GM12878 (cell line): Measurements from ENCODE around the gene ATP6V1C2. TPM values are rescaled to one million over a fixed set of nuclear protein-coding genes. Genes with fewer than 3 reads are reported as not detected.

Source experiments
- ATAC-seq: fragments of 200-7000 bp; cut with Tn5 transposase; 3 replicates; pipeline ENCODE4 v1.9.1; 2020; ENCODE audit warnings: mild to moderate bottlenecking, moderate library complexity
- Bru-seq: library from RNA; stranded (reverse); fragments of 400-500 nt; gene quantifications from one replicate; lab custom pipeline; 2021; lab: Mats Ljungman, UMichigan
- BruChase-seq, 2 experiments: library from RNA; stranded (reverse); fragments of 400-500 nt; gene quantifications; one replicate each; lab custom pipeline; 2021; lab: Mats Ljungman, UMichigan
- BruUV-seq: library from RNA; stranded (reverse); fragments of 400-500 nt; replicated peaks from 2 replicates; lab custom pipeline; 2021; lab: Mats Ljungman, UMichigan
- CTCF ChIA-PET: fragments of 300-600 bp; sonication (Branson Sonifier 250); formaldehyde crosslinking; extraction: SDS; loops from one replicate; lab custom pipeline; 2021; ENCODE audit warnings: inconsistent platforms; lab: Yijun Ruan, JAX
- POLR2A ChIA-PET: fragments of 350-600 bp; formaldehyde crosslinking; extraction: SDS; loops from one replicate; lab custom pipeline; 2021; ENCODE audit warnings: inconsistent platforms; lab: Charles Lee
- RAD21 ChIA-PET: fragments of 300-600 bp; sonication (Branson Sonifier 250); formaldehyde crosslinking; loops from one replicate; lab custom pipeline; 2023; ENCODE audit warnings: antibody characterized with exemption; ENCODE audit not compliant: unreplicated experiment; lab: Charles Lee
- SMC1A ChIA-PET: fragments of 300-600 bp; sonication (Branson Sonifier 250); formaldehyde crosslinking; loops from one replicate; lab custom pipeline; 2023; ENCODE audit not compliant: unreplicated experiment, uncharacterized antibody; lab: Charles Lee
- DNase-seq: peaks from one replicate; pipeline ENCODE4 v3.0.0-alpha.2; 2011; ENCODE audit warnings: low read depth, low spot score
- FAIRE-seq: peaks from 3 replicates; lab custom pipeline; 2011; peaks lifted over from hg19 to GRCh38; lab: Jason Lieb, UNC
- H2AFZ ChIP-seq: 2 replicates; pipeline ENCODE4 v1.6.0; 2011; ENCODE audit warnings: low read depth, low read length, control low read depth; ENCODE audit not compliant: control insufficient read depth
- H3K27ac ChIP-seq: 2 replicates; pipeline ENCODE4 v1.5.1; 2011; ENCODE audit warnings: control low read depth; ENCODE audit not compliant: control insufficient read depth, insufficient read depth
- H3K27me3 ChIP-seq, 2 experiments: replicated peaks in 1 of 2; 2 replicates each; pipeline versions ENCODE4 v1.6.0 to v1.6.1; 2011; ENCODE audit warnings: low read length in 1 of 2; ENCODE audit not compliant: control insufficient read depth in 2 of 2, insufficient read depth in 2 of 2
- H3K36me3 ChIP-seq, 2 experiments: 2 replicates each; pipeline ENCODE4 v1.5.1; 2011; ENCODE audit warnings: low read length in 1 of 2; ENCODE audit not compliant: control insufficient read depth in 2 of 2, insufficient read depth in 2 of 2
- H3K4me1 ChIP-seq: 2 replicates; pipeline ENCODE4 v1.6.1; 2011; ENCODE audit warnings: mild to moderate bottlenecking, low read length, moderate library complexity, mixed read lengths; ENCODE audit not compliant: control insufficient read depth, insufficient read depth
- H3K4me2 ChIP-seq: 2 replicates; pipeline ENCODE4 v1.6.0; 2011; ENCODE audit warnings: control low read depth; ENCODE audit not compliant: control insufficient read depth, insufficient read depth
- H3K4me3 ChIP-seq: fragments of 200-600 bp; sonication (generic); 2 replicates; pipeline ENCODE4 v1.5.1; 2016
- H3K79me2 ChIP-seq: 2 replicates; pipeline ENCODE4 v1.6.0; 2011; ENCODE audit warnings: low read length; ENCODE audit not compliant: control insufficient read depth, insufficient read depth
- H3K9ac ChIP-seq: 2 replicates; pipeline ENCODE4 v1.8.0; 2011; ENCODE audit warnings: low read length, control low read depth, mixed read lengths; ENCODE audit not compliant: control insufficient read depth, insufficient read depth
- H3K9me3 ChIP-seq: replicated peaks from 3 replicates; pipeline ENCODE4 v1.5.1; 2011; ENCODE audit warnings: mild to moderate bottlenecking, low read length; ENCODE audit not compliant: control insufficient read depth, insufficient read depth
- H4K20me1 ChIP-seq: 2 replicates; pipeline ENCODE4 v1.6.0; 2011; ENCODE audit not compliant: control insufficient read depth, insufficient read depth
- HDAC6 ChIP-seq: fragments of 200-600 bp; sonication (generic); IDR thresholded peaks from one replicate; pipeline ENCODE4 v1.8.0; 2017; ENCODE audit warnings: antibody characterized with exemption; ENCODE audit not compliant: unreplicated experiment
- POU2F2 ChIP-seq: IDR thresholded peaks from 3 replicates; pipeline ENCODE4 v1.6.1; 2011; ENCODE audit warnings: low read depth, mild to moderate bottlenecking, low read length, borderline replicate concordance
- SUZ12 ChIP-seq: fragments of 200-600 bp; sonication (generic); IDR thresholded peaks from one replicate; pipeline ENCODE4 v1.6.1; 2018; ENCODE audit warnings: antibody characterized with exemption, mild to moderate bottlenecking; ENCODE audit not compliant: unreplicated experiment
- WGBS: methylation state at CpG from one replicate; pipeline ENCODE4 v1.1.6; 2016; ENCODE audit warnings: low lambda C conversion rate; ENCODE audit not compliant: insufficient replicate concordance, insufficient coverage; ENCODE audit errors: missing lambda C conversion rate; 5-methylcytosine and 5-hydroxymethylcytosine counted together
- in situ Hi-C: fragments of 300-500 bp; cut with MboI; formaldehyde crosslinking; loops from 9 replicates; pipeline ENCODE4 v1.14.3; 2018; ENCODE audit warnings: mixed read lengths
- intact Hi-C: fragments of 100-400 bp; cut with micrococcal nuclease; formaldehyde crosslinking; loops from one replicate; pipeline ENCODE4 v1.14.2; 2022; ENCODE audit not compliant: unreplicated experiment
- long read RNA-seq, 2 experiments: library from polyadenylated mRNA; unstranded; transcript quantifications; one replicate each; pipeline ENCODE4 v2.0.0, GENCODE V29; 2019 to 2020
- polyA minus RNA-seq, 3 experiments: library from RNA; depleted of rRNA, polyadenylated mRNA; stranded (reverse); fragments of >200 nt; gene quantifications; 2 replicates each; pipeline ENCODE4 v1.2.3, GENCODE V29; 2011
- polyA plus RNA-seq, 11 experiments: library from polyadenylated mRNA; depleted of rRNA in 4 of 11; unstranded in 6 of 11; stranded (reverse) in 5 of 11; fragments of >200 nt; fragmentation: Nextera tagmentation in 4 of 11; fragmentation: Illumina TruSeq in 1 of 11; extraction: Ambion mirVana in 4 of 11; extraction: Trizol in 1 of 11; gene quantifications; 1 replicate in 1 of 11; 2 replicates in 10 of 11; pipeline versions ENCODE4 v1.2.1 to v1.2.3, GENCODE V29; 2011 to 2016; ENCODE audit warnings: inconsistent platforms in 2 of 11, missing spikeins in 2 of 11, low read depth in 1 of 11
- total RNA-seq, 4 experiments: library from RNA; depleted of rRNA in 3 of 4; stranded (reverse); fragments of >200 nt in 3 of 4; fragmentation: Illumina TruSeq in 1 of 4; extraction: Trizol in 1 of 4; gene quantifications; 2 replicates each; pipeline versions ENCODE4 v1.2.1 to v1.2.3, GENCODE V29; 2013 to 2021

The ATP6V1C2 gene, protein sequence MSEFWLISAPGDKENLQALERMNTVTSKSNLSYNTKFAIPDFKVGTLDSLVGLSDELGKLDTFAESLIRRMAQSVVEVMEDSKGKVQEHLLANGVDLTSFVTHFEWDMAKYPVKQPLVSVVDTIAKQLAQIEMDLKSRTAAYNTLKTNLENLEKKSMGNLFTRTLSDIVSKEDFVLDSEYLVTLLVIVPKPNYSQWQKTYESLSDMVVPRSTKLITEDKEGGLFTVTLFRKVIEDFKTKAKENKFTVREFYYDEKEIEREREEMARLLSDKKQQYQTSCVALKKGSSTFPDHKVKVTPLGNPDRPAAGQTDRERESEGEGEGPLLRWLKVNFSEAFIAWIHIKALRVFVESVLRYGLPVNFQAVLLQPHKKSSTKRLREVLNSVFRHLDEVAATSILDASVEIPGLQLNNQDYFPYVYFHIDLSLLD
- total RNA-seq (2013; cell fraction: nucleolus; rRNA removed) = 0.66 and 1.8 TPM in 2 replicates
- 0.05 and 0.06 TPM in 2 replicates for total RNA-seq (2014; rRNA removed)
- total RNA-seq (2014; rRNA removed; fragmentation: Illumina TruSeq; extraction: Trizol) = 0.04 and 0.09 TPM in 2 replicates
- total RNA-seq (2021) = not detected in 2 replicates
- 2.1 TPM for polyA plus RNA-seq (2011; ENCODE audit: low read depth)
- 0.34 and 0.36 TPM in 2 replicates for polyA plus RNA-seq (2011; rRNA removed)
- 0.06 and 0.18 TPM in 2 replicates for polyA plus RNA-seq (2011; cell fraction: cytosol; rRNA removed)
- polyA plus RNA-seq (2011; cell fraction: nucleus; rRNA removed) = 1.3 TPM in 2 replicates
- 1.6 and 2.1 TPM in 2 replicates for polyA plus RNA-seq (2012)
- polyA plus RNA-seq (2014; fragmentation: Illumina TruSeq; extraction: Trizol) = 0.06 and 0.09 TPM in 2 replicates
- under 1 TPM; 0.24 to 0.42 TPM for polyA plus RNA-seq (2014; fragmentation: Nextera tagmentation; extraction: Ambion mirVana)
- polyA plus RNA-seq (2014; rRNA removed) = 0.13 TPM in 1 of 2 replicates, not detected in the other
- 1 to 10 TPM; 1.2 to 1.5 TPM for polyA plus RNA-seq (2016; fragmentation: Nextera tagmentation; extraction: Ambion mirVana)
- 0.05 and 0.07 TPM in 2 replicates for polyA minus RNA-seq (2011; rRNA and poly(A)+ RNA removed)
- polyA minus RNA-seq (2011; cell fraction: cytosol; rRNA and poly(A)+ RNA removed) = not detected in 2 replicates
- polyA minus RNA-seq (2011; cell fraction: nucleus; rRNA and poly(A)+ RNA removed) = 0.12 TPM in 1 of 2 replicates, not detected in the other
- Bru-seq, nascent RNA = percentile 7 among the genes with signal in this experiment
- BruChase-seq, experiment 1, labeled RNA remaining after a 6-hour chase = percentile 3 among the genes with signal in this experiment
- BruChase-seq, experiment 2, labeled RNA remaining after a 2-hour chase = percentile 1 among the genes with signal in this experiment
- long read RNA-seq, experiment 1 = 0 reads
- long read RNA-seq, experiment 2, partial matches to known transcripts = 0 of 1 reads
- long read RNA-seq, experiment 2, other reads (novel, unspliced or antisense) = 1 of 1 reads

DNA sequence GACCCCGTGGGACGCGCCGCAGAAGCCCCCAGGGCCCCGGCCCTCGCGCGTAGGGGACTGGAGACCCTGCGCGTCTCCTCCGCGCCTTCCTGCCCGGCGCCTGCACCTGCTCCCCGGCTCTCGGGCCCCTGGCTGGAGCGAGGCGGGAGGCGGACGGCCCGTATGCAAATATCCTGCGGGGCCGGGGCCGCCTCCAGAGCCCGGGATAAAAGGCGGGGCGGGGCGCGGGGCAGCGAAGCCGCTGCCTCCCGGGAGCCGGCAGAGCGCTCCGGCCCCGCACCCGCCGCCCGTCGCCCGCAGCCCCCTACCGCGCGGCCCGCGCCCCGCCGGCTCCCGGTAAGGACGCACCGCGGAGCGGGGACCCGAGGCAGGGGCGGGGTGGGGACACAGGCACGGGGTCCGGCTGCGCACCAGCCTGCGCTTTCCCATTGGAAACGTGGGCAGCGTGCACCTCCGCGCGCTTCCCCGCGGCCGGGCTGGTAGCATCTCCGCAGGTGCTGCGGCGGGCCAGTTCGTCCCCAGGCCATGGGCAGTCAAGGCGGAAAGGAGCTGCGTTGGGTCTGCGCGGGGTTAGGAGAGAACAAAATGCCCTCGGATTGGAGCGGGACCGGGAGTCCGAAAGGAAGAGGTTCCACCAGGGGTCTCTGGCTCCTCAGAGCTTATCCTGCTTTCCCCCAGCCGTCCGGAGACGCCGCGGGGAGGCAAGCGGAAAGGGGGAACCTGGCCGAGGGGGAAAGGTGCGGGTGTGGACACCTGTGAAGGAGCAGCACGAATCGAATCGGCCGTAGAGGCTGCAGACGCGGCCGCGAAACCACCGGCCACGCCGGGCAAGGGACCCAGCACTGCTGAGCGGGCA is at the start of gene ATP6V1C2:
TSS of gene ATP6V1C2 (plus strand) at position 235 of the 856 bp plus-strand sequence. CDS start 1,220 bp downstream, outside the sequence.
- BruUV-seq = no TSS peak
- H3K27ac ChIP-seq = no peak within 1 kb of the TSS
- H3K79me2 ChIP-seq = no peaks in the 10 kb centered on the region
- H3K27me3 ChIP-seq = peaks cover 22 to 25% of the 10 kb centered on the region in 2 experiments
- in situ Hi-C loops = no loop called here
- intact Hi-C loops = no loop called here
- H3K36me3 ChIP-seq = no peaks in the 10 kb centered on the region
- ChIA-PET CTCF (no interaction called here), RAD21 (no interaction called here), POLR2A (no interaction called here), SMC1A (no interaction called here)
- TF ChIP-seq POU2F2 (peak; percentile 54; the same call in 1 of the 3 replicates), SUZ12 (peak; percentile 56), HDAC6 (no peak)
- 0 out of 2 replicates have a peak within 1 kb of the TSS, but pooled peaks have one; percentile 7 for H2AFZ ChIP-seq
- DNase-seq (no peak), FAIRE-seq (no peak), ATAC-seq (peak; percentile 64)
- peaks cover 4% of the 10 kb centered on the region; the same call in 1 of the 2 replicates for H3K4me1 ChIP-seq
- H3K9me3 ChIP-seq = no peaks in the 10 kb centered on the region
- H4K20me1 ChIP-seq = no peaks in the 10 kb centered on the region; the same call in none of the 2 replicates
- peak within 1 kb of the TSS; percentile 89 for H3K4me2 ChIP-seq
- no peak within 1 kb of the TSS for H3K9ac ChIP-seq
- WGBS = 3% methylated on average over 66 of the region's 99 CpGs
- H3K4me3 ChIP-seq = peak within 1 kb of the TSS; percentile 57; the same call in 1 of the 2 replicates
